Activated CD4-positive, alpha-beta T cell treated with anti-CD3 and anti-CD28 coated beads for 48 hours (primary cell): ENCODE data around the gene NDOR1.

Experiments used
- DNase-seq: peaks from one replicate; pipeline ENCODE4 v3.0.0-alpha.2; 2020

The NDOR1 gene

GRCh38 chr9:137266162-137266527, 60.6 kb downstream of the NDOR1 start:
- DNase-seq = no peak
